Measurements from ENCODE around the gene NHERF2.

DNA sequence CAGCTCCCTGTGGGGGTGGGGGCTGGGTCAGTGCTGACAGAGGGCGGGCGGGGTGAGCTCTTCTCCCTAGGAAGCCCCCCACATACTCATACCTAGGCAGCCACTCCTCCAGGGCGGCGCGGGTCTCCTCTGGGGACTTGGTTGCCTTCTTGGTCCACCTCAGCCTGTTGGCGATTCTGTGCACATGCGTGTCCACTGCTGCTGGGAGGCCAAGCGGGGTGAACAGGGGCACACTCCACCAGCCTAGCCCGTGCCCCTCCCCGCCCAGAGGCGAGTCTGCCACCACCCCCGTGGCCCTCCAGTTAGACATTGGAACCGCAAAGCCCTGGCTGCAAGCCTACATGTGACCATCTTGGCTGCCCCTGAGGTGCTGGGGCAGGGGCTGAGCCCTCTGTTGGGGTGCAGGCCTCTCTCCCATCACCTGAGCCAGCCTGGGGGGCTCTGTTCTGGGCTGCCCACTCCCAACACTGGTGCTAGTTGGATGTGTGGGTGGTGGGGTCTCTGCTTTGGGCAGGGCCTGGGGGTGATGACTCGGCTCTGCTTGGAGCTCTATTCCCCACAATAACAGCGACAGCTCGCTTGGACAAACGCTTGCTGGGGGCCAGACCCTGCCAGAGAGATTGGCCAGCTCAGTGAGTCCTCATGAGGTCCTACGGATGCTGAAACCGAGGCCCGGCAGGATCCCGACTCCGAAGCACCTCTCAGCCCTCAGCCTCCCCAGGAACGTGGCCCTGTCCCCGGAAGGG lies 13.5 kb downstream of the NHERF2 start:
- TF ChIP-seq POLR2A (IDR thresholded peaks at IDR 0.05) = no peak
- TF ChIP-seq, protein P1, sequence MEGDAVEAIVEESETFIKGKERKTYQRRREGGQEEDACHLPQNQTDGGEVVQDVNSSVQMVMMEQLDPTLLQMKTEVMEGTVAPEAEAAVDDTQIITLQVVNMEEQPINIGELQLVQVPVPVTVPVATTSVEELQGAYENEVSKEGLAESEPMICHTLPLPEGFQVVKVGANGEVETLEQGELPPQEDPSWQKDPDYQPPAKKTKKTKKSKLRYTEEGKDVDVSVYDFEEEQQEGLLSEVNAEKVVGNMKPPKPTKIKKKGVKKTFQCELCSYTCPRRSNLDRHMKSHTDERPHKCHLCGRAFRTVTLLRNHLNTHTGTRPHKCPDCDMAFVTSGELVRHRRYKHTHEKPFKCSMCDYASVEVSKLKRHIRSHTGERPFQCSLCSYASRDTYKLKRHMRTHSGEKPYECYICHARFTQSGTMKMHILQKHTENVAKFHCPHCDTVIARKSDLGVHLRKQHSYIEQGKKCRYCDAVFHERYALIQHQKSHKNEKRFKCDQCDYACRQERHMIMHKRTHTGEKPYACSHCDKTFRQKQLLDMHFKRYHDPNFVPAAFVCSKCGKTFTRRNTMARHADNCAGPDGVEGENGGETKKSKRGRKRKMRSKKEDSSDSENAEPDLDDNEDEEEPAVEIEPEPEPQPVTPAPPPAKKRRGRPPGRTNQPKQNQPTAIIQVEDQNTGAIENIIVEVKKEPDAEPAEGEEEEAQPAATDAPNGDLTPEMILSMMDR (IDR thresholded peaks at IDR 0.05) = no peak
